DMS53 treated with DMSO at 0.1 percent for 48 hours (cell line): Measurements from ENCODE around the gene OR51B6.
"Not testable (repeated sequence)": the region's sequence is repeated elsewhere in the genome, so short reads cannot be mapped to it uniquely, and the experiment has no call there.

ENCODE experiments used
- DNase-seq: peaks from one replicate; lab custom pipeline; 2025; ENCODE audit not compliant: unreplicated experiment; lab: John Stamatoyannopoulos, UW

Gene OR51B6

GRCh38 chr11:5363679-5364078 lies 12.4 kb downstream of the OR51B6 start:
- DNase-seq: no peak

DNA sequence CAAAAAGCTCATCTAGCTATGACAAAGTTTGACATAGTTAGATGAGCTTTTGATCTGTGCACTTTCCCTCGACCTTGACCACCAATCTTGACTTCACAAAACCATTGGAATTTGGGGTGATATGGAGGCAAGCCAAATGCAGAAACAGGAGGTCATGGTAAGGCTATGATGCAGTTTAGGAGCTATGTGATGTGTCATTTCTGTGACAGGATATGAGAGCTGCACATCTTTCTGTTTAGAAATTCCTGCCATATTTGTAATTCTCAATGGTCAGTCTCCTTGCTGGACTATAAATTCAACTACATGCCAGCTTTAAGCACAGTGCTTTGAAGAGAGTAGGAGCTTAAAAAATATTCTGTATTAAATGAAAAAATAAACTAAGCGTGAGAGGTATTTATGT lies 12.9 kb downstream of the OR51B6 start:
- no peak for DNase-seq

DNA sequence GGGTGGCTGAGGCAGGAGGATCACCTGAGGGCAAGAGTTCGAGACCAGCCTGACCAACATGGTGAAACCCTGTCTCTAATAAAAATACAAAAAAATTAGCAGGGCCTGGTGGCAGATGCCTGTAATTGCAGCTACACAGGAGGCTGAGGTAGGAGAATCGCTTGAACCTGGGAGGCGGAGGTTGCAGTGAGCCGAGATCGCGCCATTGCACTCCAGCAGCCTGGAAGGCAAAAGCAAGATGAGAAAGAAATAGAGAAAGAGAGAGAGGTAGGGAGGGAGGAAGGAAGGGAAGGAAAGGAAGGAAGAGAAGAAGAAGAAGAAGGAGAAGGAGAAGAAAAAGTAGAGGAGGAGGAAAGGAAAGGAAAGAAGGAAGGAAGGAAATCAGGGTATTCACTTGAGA lies 15.1 kb downstream of the OR51B6 start:
- not testable (repeated sequence) for DNase-seq

DNA sequence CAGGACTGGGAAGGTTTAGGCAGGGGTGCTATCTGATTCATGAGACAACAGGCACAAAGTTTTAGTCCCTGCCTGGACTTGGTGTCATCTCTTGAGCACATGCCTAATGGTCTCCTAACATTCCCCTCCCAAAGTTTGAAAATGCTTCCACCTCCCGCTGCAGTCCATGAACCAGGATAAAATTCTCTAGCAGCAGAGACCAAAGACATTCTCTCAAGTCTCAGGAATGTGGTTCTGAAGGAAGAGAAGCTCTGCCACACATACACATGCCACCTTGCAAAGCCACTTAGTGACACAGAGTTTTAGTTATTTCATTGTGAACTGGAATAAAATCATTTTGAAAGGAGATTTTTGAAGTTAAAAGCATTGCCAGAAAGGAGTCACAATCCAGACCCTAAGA lies 15.5 kb downstream of the OR51B6 start:
- no peak for DNase-seq

DNA sequence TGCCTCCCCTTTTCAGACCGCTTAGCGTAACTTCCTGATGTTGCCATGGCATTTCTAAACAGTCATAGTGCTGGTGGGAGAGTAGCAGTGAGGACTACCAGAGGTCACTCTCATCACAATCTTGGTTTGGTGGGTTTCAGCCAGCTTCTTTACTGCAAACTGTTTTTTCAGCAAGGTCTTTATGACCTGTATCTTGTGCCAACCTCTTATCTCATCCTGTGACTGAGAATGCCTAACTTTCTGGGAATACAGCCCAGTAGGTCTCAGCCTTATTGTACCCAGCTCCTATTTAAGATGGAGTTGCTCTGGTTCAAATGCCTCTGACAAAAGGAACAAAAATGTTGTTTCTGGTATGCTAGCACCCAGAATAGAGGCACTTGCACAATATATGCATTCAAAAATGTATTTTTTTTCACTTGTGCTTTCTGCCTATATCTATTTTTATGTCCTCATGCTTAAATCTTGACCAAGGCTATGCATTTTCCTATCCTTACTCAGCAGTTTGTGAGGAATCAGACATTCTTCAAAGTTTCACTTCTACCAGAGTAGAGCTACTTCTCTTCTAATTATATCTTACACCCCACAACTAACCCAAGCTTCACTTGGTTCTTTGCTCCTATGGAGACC lies 16.3 kb downstream of the OR51B6 start:
- no peak for DNase-seq

- no peak for DNase-seq
Observed at GRCh38 chr11:5368502-5369043, 17.3 kb downstream of the OR51B6 start.

DNA sequence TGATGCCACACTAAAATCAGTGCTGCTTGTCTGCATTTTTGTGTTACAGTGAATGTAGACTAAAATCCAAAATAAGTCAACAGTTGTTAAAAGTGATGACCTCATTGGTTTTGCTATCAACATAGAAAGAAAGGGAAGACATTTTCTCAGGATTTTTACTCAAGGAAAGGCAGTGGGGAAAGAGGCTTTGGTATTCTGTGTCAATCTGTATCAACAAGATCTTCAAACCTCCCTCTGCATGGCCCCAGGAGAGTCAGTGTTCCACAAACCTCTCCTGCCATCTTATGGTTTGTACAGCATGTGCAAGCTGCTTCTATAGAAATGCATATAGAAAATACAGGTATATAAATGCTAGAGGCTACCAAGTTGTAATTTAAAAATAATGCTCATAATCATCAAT lies 18.5 kb downstream of the OR51B6 start:
- no peak for DNase-seq

DNA sequence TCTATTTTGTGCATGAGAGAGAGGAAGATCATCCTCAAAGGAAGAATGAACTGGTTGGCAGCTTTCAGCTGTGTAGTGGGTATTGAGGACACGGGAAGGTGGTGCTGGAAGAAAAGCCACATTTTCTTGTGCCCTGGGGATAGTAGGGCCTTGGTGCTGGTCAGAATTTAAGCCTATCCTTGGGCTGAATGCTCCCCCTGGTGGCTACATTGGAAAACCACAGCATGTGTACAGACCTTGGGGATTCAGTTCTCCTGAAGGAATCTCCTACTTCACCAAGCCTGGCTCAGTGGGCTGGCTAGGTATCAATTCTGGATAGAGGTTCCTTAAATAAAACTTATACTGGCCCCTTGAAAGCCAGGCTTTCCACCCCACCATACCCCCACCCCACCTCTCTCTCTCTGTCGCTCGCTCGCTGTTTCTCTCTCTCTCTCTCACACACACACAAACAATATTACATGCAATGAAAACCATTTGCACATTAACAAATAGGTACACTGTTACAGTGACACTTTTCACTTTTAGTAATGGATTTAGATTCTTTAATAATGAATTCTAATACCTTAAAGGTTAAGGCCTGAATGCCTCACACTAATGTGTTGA lies 29.5 kb downstream of the OR51B6 start:
- DNase-seq: peak; percentile 60

DNA sequence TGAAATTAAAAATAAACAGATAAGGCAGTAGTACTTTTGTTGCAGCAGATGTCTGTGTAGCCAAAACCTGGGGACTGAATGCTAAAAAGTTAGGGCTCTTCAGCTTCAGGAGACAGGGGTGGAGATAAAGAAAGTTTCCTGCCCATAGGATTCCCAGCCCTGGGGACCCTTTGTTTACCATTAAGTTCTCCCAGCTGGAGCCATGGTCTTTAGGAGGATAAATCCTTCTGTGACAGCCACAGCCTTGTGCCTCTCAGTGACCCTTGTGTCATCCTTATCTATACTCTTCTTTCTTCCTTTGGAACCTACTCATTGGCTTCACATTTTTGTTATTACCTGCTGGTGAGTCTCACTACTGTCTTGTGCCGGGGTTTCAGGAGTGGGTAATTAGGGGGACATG lies 32.3 kb downstream of the OR51B6 start, which contains the start of gene OR51M1:
Gene OR51M1, plus strand, starts transcription at position 237 of the 400 bp plus-strand sequence. CDS start 5,587 bp downstream, outside the sequence.
- no peak for DNase-seq

DNA sequence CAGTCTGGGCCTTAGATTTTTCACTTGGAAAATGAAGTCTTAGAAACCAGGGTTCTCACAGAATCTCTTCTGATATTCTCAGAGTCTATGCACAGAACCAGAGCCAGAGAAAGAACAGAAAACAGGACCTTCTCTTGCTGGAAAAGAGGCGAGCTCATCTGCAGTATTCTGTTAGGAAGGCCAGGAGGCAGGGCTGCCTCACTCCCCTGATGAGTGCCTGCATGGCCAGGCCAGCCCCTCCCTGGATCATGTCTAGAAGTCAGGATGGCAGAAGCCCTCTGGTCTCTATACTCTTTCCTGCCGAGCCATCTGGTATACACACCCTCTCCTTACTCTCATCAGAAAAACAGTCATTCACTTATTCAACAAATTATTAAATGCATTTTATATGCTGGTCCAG lies 33.0 kb downstream of the OR51B6 start:
- no peak for DNase-seq

DNA sequence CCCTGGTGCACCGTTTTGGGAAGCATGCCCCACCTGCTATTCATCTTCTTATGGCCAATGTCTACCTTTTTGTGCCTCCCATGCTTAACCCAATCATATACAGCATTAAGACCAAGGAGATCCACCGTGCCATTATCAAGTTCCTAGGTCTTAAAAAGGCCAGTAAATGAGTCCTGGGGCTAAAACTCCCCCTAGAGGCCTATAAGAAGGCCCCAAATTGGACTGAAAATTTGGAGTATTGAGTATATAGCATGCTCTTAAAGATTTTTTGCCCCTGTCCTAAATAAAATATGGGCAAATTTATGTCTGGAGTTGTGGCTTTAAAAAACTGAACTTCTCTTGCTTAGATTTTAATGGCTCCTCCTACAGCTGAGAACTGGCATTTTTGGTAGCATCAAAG lies 38.9 kb downstream of the OR51B6 start:
- no peak for DNase-seq

- no peak for DNase-seq
Observed at GRCh38 chr11:5394091-5394490, 42.8 kb downstream of the OR51B6 start.

GRCh38 chr11:5398936-5399335 lies 47.6 kb downstream of the OR51B6 start:
- no peak for DNase-seq
